KOPT-K1 (cell line): ENCODE results near the gene IQCC.

ENCODE experiments used
- H3K27ac ChIP-seq: fragments of 200-600 bp; sonication (generic); 2 replicates; pipeline ENCODE4 v1.5.1; 2016; ENCODE audit warnings: antibody characterized with exemption, mild to moderate bottlenecking, low read depth, low read length; ENCODE audit not compliant: poor library complexity, severe bottlenecking
- H3K36me3 ChIP-seq: fragments of 200-600 bp; sonication (generic); 2 replicates; pipeline ENCODE4 v1.5.1; 2017; ENCODE audit warnings: antibody characterized with exemption, mild to moderate bottlenecking, low read length, moderate library complexity; ENCODE audit not compliant: insufficient read depth
- H3K9me3 ChIP-seq: fragments of 200-600 bp; sonication (generic); 2 replicates; pipeline ENCODE4 v1.5.1; 2017; ENCODE audit warnings: antibody characterized with exemption, low read length, mild to moderate bottlenecking; ENCODE audit not compliant: insufficient read depth, poor library complexity, severe bottlenecking

The IQCC gene

GRCh38 chr1:32186077-32186476 lies 19.4 kb upstream of the IQCC start:
- Histone ChIP-seq H3K36me3 (peaks cover 98% of the 10 kb centered on the region), H3K27ac (no peak overlapping the region), H3K9me3 (no peaks in the 10 kb centered on the region)

DNA sequence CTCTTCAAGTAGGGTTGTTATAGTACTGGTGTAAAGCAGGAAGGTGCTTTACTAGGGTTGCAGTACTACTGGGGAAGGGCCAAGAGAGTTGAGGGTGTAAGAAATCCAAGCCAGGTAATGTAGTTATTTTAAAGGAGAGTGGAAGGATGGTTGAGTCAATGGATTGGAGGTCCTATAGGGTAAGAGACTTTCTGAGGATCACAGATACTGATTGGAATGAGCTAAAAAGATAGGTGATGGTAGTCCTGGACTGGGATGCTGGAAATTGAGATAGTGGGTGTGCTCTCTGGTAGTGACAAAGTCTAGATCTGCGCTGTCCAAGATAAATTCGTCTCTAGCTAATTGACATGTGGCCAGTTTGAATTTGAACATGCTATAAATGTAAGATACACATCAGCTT lies 19.0 kb upstream of the IQCC start:
- Histone ChIP-seq H3K9me3 (no peaks in the 10 kb centered on the region), H3K36me3 (peaks cover 98% of the 10 kb centered on the region), H3K27ac (no peak overlapping the region)

DNA sequence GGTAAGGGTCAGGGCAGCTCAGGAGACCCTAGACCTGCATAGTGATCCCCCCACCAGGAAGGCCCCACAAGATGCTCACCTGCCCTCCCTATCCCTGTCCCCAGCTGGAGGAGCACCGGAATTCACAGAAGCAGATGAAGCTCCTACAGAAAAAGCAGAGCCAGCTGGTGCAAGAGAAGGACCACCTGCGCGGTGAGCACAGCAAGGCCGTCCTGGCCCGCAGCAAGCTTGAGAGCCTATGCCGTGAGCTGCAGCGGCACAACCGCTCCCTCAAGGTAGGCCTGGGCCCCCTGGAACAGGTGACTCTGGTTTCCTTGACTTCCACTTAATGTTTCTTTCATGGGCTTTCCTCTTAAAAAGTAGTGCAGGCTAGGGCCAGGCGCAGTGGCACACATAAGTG lies 17.6 kb upstream of the IQCC start:
- Histone ChIP-seq H3K9me3 (no peaks in the 10 kb centered on the region), H3K36me3 (peaks cover 98% of the 10 kb centered on the region), H3K27ac (no peak overlapping the region)

- no peaks in the 10 kb centered on the region for H3K9me3 ChIP-seq
- no peak overlapping the region for H3K27ac ChIP-seq
- H3K36me3 ChIP-seq = peaks cover 100% of the 10 kb centered on the region
Observed at GRCh38 chr1:32192220-32192948, 13.1 kb upstream of the IQCC start.

- H3K9me3 ChIP-seq = no peaks in the 10 kb centered on the region
- peaks cover 91% of the 10 kb centered on the region for H3K36me3 ChIP-seq
- H3K27ac ChIP-seq = no peak overlapping the region
Observed at GRCh38 chr1:32194984-32195383, 10.5 kb upstream of the IQCC start.

DNA sequence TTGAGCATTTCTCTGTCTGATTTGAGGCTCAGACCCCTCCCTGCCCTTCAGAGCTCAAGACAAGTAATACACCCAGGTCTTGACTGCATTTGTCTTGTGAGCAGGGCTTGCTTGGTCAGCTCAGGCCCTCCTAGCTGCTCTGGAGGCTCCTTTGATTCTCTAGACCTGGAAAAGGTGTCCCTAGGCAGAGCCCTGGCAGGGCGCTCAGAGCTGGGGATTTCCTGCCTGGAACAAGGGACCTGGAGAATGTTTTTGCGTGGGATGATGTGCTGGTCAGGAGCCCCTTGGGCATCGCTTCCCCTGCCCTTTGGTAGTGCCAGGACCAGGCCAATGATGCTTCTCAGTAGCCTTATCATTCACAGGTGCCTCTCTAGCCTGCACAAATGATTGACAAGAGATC lies 9.9 kb upstream of the IQCC start:
- H3K27ac ChIP-seq = no peak overlapping the region
- H3K9me3 ChIP-seq = no peaks in the 10 kb centered on the region
- peaks cover 85% of the 10 kb centered on the region for H3K36me3 ChIP-seq

- Histone ChIP-seq H3K9me3 (no peaks in the 10 kb centered on the region), H3K27ac (no peak overlapping the region), H3K36me3 (peaks cover 78% of the 10 kb centered on the region)
Observed at GRCh38 chr1:32195972-32196823, 9.3 kb upstream of the IQCC start.

DNA sequence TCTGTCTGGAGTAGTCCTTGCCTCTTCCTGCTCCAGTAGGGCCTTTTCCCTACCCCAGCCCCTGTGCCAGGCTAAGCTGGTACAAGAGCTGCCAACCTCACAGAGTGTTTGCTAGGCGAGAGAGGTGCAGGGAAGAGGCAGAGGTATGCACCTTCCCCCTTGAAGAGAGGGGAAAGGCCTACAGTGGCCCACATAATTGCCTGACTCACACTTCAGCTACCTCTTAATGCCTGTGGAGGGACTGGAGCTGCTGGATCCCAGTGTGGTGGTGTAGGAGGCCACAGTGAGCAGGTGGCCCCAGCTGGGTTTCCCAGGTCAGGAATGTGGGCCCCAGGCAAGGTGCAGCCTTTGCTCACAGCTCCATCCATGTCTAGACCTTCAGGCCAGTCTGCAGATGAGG lies 8.4 kb upstream of the IQCC start:
- peaks cover 70% of the 10 kb centered on the region for H3K36me3 ChIP-seq
- H3K27ac ChIP-seq = no peak overlapping the region
- H3K9me3 ChIP-seq = no peaks in the 10 kb centered on the region

- H3K27ac ChIP-seq = no peak overlapping the region
- H3K36me3 ChIP-seq = peaks cover 62% of the 10 kb centered on the region
- no peaks in the 10 kb centered on the region for H3K9me3 ChIP-seq
Observed at GRCh38 chr1:32197837-32198236, 7.6 kb upstream of the IQCC start.

DNA sequence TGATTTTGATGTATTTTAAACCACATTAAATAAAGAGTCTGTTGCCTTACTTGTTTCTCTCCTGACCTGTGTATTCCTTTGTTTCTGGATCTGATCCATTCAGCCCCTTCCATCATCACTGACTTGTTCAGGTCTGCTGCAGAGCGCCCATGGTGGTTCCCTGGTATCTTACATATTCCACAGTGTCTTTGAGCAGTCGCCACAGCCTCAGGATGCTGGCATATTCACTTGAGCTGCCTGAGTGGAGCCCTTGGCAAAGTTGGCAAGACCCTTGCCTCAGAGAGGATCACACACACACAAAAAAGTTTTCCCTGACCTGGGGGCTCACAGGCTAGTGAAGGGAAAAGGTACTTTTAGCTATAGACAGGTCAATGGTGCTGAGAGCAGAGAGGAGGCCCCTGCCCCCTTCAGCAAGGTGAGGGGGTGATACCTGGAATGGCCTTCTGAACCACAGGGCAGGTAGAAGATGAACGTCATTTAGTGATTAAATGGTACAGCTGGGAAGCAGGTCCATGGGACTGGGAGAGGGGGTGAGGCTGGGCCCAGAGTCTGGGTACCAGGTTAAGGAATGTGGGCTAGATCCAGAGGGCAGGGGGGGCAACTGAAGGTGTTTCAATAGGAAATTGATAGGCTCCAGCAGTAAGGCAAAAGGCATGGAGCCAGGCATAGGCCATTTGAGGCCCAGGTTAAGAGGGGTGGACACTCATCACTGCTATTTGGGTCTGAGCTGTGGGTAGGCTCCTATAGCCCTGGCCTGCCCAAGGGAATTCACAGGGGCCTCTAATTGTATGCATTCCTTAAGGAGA lies 7.0 kb upstream of the IQCC start:
- H3K36me3 ChIP-seq = peaks cover 56% of the 10 kb centered on the region
- H3K27ac ChIP-seq = no peak overlapping the region
- no peaks in the 10 kb centered on the region for H3K9me3 ChIP-seq

- H3K36me3 ChIP-seq = peaks cover 49% of the 10 kb centered on the region
- H3K27ac ChIP-seq = peak overlapping the region; percentile 77
- H3K9me3 ChIP-seq = no peaks in the 10 kb centered on the region
Observed at GRCh38 chr1:32199043-32199716, 6.3 kb upstream of the IQCC start.

DNA sequence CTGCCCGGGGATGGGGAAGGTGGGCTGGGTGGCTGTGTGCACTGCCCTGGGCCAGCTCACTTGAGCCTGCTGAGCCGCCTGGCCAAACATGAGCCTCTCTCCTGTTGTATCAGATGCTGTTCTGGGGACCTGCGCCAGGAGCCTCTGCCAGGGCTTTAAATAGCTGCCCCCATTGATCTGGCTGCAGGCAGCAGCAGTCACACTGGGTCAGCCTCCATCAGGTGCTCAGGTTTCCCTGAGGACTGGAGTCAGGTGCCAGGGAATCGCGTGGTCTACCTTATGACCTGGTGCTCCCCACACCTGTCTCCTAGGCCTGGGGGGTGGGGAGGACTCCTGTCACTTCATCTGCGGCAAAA lies 5.8 kb upstream of the IQCC start:
- Histone ChIP-seq H3K9me3 (no peaks in the 10 kb centered on the region), H3K36me3 (peaks cover 43% of the 10 kb centered on the region), H3K27ac (peak overlapping the region; percentile 77)

GRCh38 chr1:32200226-32201010 lies 5.1 kb upstream of the IQCC start, which contains the start of gene CCDC28B:
TSS of gene CCDC28B (plus strand) at chr1:32200595. CDS start at chr1:32201936, 1,341 bp downstream.
- H3K9me3 ChIP-seq = no peaks in the 10 kb centered on the region
- peaks cover 36% of the 10 kb centered on the region for H3K36me3 ChIP-seq
- H3K27ac ChIP-seq = peak within 1 kb of the TSS; percentile 77
